Keratinocyte (primary cell): ENCODE measurements around the gene CIB1. TPM values are rescaled to one million over a fixed set of nuclear protein-coding genes. Genes with fewer than 3 reads are reported as not detected.

Experiments used
- DNase-seq: peaks from one replicate; pipeline ENCODE4 v3.0.0-alpha.2; 2011; ENCODE audit warnings: low read depth, missing footprints, low spot score
- FAIRE-seq: peaks from 2 replicates; lab custom pipeline; 2011; peaks lifted over from hg19 to GRCh38; lab: Jason Lieb, UNC
- H2AFZ ChIP-seq: 2 replicates; pipeline ENCODE4 v1.6.0; 2012; ENCODE audit warnings: low read length, control low read depth, inconsistent platforms; ENCODE audit not compliant: control insufficient read depth
- H3K27ac ChIP-seq: 2 replicates; pipeline ENCODE4 v1.5.1; 2011; ENCODE audit warnings: low read length; ENCODE audit not compliant: control insufficient read depth, insufficient read depth
- H3K27me3 ChIP-seq: 3 replicates; pipeline ENCODE4 v1.6.0; 2011; ENCODE audit warnings: low read length; ENCODE audit not compliant: control insufficient read depth, insufficient read depth; ENCODE audit errors: extremely low read depth
- H3K36me3 ChIP-seq, 2 experiments: 2 replicates in 1 of 2; 3 replicates in 1 of 2; pipeline ENCODE4 v1.5.1; 2011; ENCODE audit warnings: low read length in 2 of 2, mild to moderate bottlenecking in 1 of 2; ENCODE audit not compliant: control insufficient read depth in 2 of 2, insufficient read depth in 2 of 2; ENCODE audit errors: extremely low read depth in 1 of 2
- H3K4me1 ChIP-seq: 3 replicates; pipeline ENCODE4 v1.5.1; 2011; ENCODE audit warnings: low read length; ENCODE audit not compliant: control insufficient read depth, insufficient read depth; ENCODE audit errors: extremely low read depth
- H3K4me2 ChIP-seq: 3 replicates; pipeline ENCODE4 v1.6.0; 2011; ENCODE audit warnings: low read depth, low read length; ENCODE audit not compliant: control insufficient read depth, insufficient read depth; ENCODE audit errors: extremely low read depth
- H3K4me3 ChIP-seq, 3 experiments: fragments of 200-600 bp in 1 of 3; sonication (generic) in 1 of 3; 2 replicates in 2 of 3; 3 replicates in 1 of 3; pipeline ENCODE4 v1.5.1; 2011 to 2016; ENCODE audit warnings: low read length in 3 of 3, mild to moderate bottlenecking in 3 of 3, control low read depth in 2 of 3, inconsistent platforms in 1 of 3, low read depth in 1 of 3, mixed read lengths in 1 of 3, mixed run types in 1 of 3, moderate library complexity in 1 of 3; ENCODE audit not compliant: control insufficient read depth in 2 of 3, insufficient read depth in 2 of 3; ENCODE audit errors: extremely low read depth in 1 of 3
- H3K79me2 ChIP-seq: 2 replicates; pipeline ENCODE4 v1.6.0; 2012; ENCODE audit warnings: low read length; ENCODE audit not compliant: control insufficient read depth, insufficient read depth
- H3K9ac ChIP-seq: 3 replicates; pipeline ENCODE4 v1.6.0; 2011; ENCODE audit warnings: low read length; ENCODE audit not compliant: control insufficient read depth, insufficient read depth; ENCODE audit errors: extremely low read depth
- H3K9me1 ChIP-seq: 3 replicates; pipeline ENCODE4 v1.6.0; 2011; ENCODE audit warnings: low read length; ENCODE audit not compliant: control insufficient read depth, insufficient read depth; ENCODE audit errors: extremely low read depth
- H3K9me3 ChIP-seq: 2 replicates; pipeline ENCODE4 v1.5.1; 2012; ENCODE audit warnings: low read depth, low read length; ENCODE audit not compliant: control insufficient read depth
- H4K20me1 ChIP-seq: 3 replicates; pipeline ENCODE4 v1.6.0; 2011; ENCODE audit warnings: low read length; ENCODE audit not compliant: control insufficient read depth, insufficient read depth; ENCODE audit errors: extremely low read depth
- EZH2 ChIP-seq: IDR thresholded peaks from one replicate; pipeline ENCODE4 v1.6.1; 2012; ENCODE audit warnings: inconsistent platforms, mild to moderate bottlenecking, low read length, moderate library complexity
- dilution Hi-C: fragments of 300-500 bp; cut with MboI; formaldehyde crosslinking; loops from one replicate; pipeline ENCODE4 v1.7.0; 2020; ENCODE audit warnings: low sequenced_read_pairs; ENCODE audit not compliant: extremely low pct_ligation_motif_present
- polyA plus RNA-seq, 5 experiments: library from polyadenylated mRNA; depleted of rRNA in 3 of 5; stranded (reverse) in 3 of 5; stranded (forward) in 1 of 5; unstranded in 1 of 5; fragments of >200 nt; gene quantifications; 1 replicate in 1 of 5; 2 replicates in 3 of 5; 3 replicates in 1 of 5; pipeline versions ENCODE4 v1.2.1 to v1.2.3, GENCODE V29; 2011 to 2012; ENCODE audit warnings: missing spikeins in 2 of 5, low read depth in 1 of 5, low replicate concordance in 1 of 5
- TF ChIP-seq, protein P1 (sequence below), 3 experiments: IDR thresholded peaks in 1 of 3; conservative IDR thresholded peaks in 1 of 3; optimal IDR thresholded peaks in 1 of 3; 2 replicates in 2 of 3; 3 replicates in 1 of 3; pipeline versions ENCODE3 to v1.5.1; 2011; ENCODE audit warnings: low read length in 3 of 3, mild to moderate bottlenecking in 3 of 3, moderate library complexity in 2 of 3, control low read depth in 1 of 3, inconsistent platforms in 1 of 3; ENCODE audit not compliant: insufficient read depth in 2 of 3; ENCODE audit errors: extremely low read depth in 1 of 3

Gene CIB1
- polyA plus RNA-seq, 1 donor (not counting 4 experiments of a cell fraction or from before 2014, with no cell fraction given), result 70.9 TPM

DNA sequence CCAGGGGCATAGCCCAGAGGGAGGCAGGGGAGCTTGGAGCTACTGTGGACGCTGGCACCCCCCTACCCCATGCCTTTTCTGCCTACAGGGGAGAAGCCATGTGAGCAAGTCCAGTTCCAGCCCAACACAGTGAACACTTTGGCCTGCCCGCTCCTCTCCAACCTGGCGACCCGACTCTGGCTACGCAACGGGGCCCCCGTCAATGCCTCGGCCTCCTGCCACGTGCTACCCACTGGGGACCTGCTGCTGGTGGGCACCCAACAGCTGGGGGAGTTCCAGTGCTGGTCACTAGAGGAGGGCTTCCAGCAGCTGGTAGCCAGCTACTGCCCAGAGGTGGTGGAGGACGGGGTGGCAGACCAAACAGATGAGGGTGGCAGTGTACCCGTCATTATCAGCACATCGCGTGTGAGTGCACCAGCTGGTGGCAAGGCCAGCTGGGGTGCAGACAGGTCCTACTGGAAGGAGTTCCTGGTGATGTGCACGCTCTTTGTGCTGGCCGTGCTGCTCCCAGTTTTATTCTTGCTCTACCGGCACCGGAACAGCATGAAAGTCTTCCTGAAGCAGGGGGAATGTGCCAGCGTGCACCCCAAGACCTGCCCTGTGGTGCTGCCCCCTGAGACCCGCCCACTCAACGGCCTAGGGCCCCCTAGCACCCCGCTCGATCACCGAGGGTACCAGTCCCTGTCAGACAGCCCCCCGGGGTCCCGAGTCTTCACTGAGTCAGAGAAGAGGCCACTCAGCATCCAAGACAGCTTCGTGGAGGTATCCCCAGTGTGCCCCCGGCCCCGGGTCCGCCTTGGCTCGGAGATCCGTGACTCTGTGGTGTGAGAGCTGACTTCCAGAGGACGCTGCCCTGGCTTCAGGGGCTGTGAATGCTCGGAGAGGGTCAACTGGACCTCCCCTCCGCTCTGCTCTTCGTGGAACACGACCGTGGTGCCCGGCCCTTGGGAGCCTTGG lies 5.6 kb downstream of the CIB1 start:
- dilution Hi-C loops, result no loop called here

DNA sequence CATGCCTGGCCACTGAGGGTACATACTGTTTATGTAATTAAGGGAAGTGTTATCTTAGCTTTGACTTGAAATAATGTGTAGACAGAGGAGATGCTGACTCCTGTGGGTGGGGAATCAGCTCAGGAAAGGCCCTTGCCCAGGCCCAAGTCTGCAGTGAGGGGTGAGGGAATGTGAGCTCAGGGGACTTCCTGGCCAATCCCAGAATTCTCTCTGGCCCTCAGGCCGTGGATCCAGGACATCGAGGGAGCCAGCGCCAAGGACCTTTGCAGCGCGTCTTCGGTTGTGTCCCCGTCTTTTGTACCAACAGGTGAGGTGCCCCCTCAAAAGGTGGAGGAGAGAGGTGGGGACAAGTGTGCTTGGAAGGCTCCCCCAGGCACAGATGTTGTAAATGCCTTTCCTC lies 6.4 kb downstream of the CIB1 start:
- H4K20me1 ChIP-seq, result peaks cover 3% of the 10 kb centered on the region
- TF ChIP-seq, protein P1, sequence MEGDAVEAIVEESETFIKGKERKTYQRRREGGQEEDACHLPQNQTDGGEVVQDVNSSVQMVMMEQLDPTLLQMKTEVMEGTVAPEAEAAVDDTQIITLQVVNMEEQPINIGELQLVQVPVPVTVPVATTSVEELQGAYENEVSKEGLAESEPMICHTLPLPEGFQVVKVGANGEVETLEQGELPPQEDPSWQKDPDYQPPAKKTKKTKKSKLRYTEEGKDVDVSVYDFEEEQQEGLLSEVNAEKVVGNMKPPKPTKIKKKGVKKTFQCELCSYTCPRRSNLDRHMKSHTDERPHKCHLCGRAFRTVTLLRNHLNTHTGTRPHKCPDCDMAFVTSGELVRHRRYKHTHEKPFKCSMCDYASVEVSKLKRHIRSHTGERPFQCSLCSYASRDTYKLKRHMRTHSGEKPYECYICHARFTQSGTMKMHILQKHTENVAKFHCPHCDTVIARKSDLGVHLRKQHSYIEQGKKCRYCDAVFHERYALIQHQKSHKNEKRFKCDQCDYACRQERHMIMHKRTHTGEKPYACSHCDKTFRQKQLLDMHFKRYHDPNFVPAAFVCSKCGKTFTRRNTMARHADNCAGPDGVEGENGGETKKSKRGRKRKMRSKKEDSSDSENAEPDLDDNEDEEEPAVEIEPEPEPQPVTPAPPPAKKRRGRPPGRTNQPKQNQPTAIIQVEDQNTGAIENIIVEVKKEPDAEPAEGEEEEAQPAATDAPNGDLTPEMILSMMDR (optimal IDR thresholded peaks at IDR 0.05 in 1 of 3, IDR thresholded peaks at IDR 0.05 in 1 of 3, conservative IDR thresholded peaks at IDR 0.05 in 1 of 3; ENCODE audit: extremely low read depth in 1 of 3, insufficient read depth in 2 of 3, low read length in 3 of 3), result no peak
- no peak for TF ChIP-seq EZH2
- H3K4me1 ChIP-seq, result peaks cover 15% of the 10 kb centered on the region
- no peaks in the 10 kb centered on the region for H3K9me3 ChIP-seq
- no peak for DNase-seq
- H3K27ac ChIP-seq, result no peak overlapping the region
- no peak for FAIRE-seq
- no peak overlapping the region for H2AFZ ChIP-seq
- H3K79me2 ChIP-seq, result peaks cover 17% of the 10 kb centered on the region
- H3K27me3 ChIP-seq, result no peaks in the 10 kb centered on the region
- no peak overlapping the region for H3K4me3 ChIP-seq
- H3K36me3 ChIP-seq, result peaks cover 50 to 65% of the 10 kb centered on the region in 2 experiments
- no peak overlapping the region for H3K4me2 ChIP-seq
- peaks cover 2% of the 10 kb centered on the region for H3K9me1 ChIP-seq
- dilution Hi-C loops, result no loop called here
- H3K9ac ChIP-seq, result no peak overlapping the region

More for the DNA sequence above, 5.6 kb downstream of the CIB1 start:
- no peak for DNase-seq
- FAIRE-seq, result no peak
- H3K4me2 ChIP-seq, result no peak overlapping the region
- H3K9me3 ChIP-seq, result no peaks in the 10 kb centered on the region
- H3K4me1 ChIP-seq, result peaks cover 17% of the 10 kb centered on the region
- no peak overlapping the region for H3K9ac ChIP-seq
- no peaks in the 10 kb centered on the region for H3K27me3 ChIP-seq
- H3K36me3 ChIP-seq, result peaks cover 50 to 64% of the 10 kb centered on the region in 2 experiments
- H2AFZ ChIP-seq, result no peak overlapping the region
- H3K4me3 ChIP-seq, result no peak overlapping the region
- H3K9me1 ChIP-seq, result peaks cover 2% of the 10 kb centered on the region
- no peak overlapping the region for H3K27ac ChIP-seq
- peaks cover 3% of the 10 kb centered on the region for H4K20me1 ChIP-seq
- TF ChIP-seq, protein P1 (optimal IDR thresholded peaks at IDR 0.05 in 1 of 3, IDR thresholded peaks at IDR 0.05 in 1 of 3, conservative IDR thresholded peaks at IDR 0.05 in 1 of 3; ENCODE audit: extremely low read depth in 1 of 3, insufficient read depth in 2 of 3, low read length in 3 of 3), result no peak
- no peak for TF ChIP-seq EZH2
- peaks cover 22% of the 10 kb centered on the region for H3K79me2 ChIP-seq
